IMR-90 (cell line): ENCODE measurements around the gene NBEA. TPM values are rescaled to one million over a fixed set of nuclear protein-coding genes. Genes with fewer than 3 reads are reported as not detected.

Source experiments
- ATAC-seq: fragments of 200-7000 bp; cut with Tn5 transposase; 2 replicates; pipeline ENCODE4 v1.9.1; 2020; ENCODE audit warnings: low read depth, mild to moderate bottlenecking, moderate library complexity
- BruUV-seq: library from RNA; stranded (reverse); fragments of 400-500 nt; replicated peaks from 2 replicates; lab custom pipeline; 2021; lab: Mats Ljungman, UMichigan
- CTCF ChIA-PET: fragments of 300-600 bp; formaldehyde crosslinking; extraction: SDS; loops from one replicate; lab custom pipeline; 2021; ENCODE audit warnings: antibody characterized with exemption; lab: Yijun Ruan, JAX
- POLR2A ChIA-PET: fragments of 300-600 bp; sonication (Branson Sonifier 250); formaldehyde crosslinking; loops from one replicate; lab custom pipeline; 2022; ENCODE audit warnings: antibody characterized with exemption; ENCODE audit not compliant: unreplicated experiment; lab: Charles Lee
- DNase-seq: peaks from one replicate; pipeline ENCODE4 v3.0.0; 2013
- H2AFZ ChIP-seq: replicated peaks from 2 replicates; pipeline ENCODE3; 2013; ENCODE audit warnings: low read length, mild to moderate bottlenecking; ENCODE audit not compliant: poor library complexity
- H2AK5ac ChIP-seq: 2 replicates; pipeline ENCODE4 v1.6.1; 2013; ENCODE audit warnings: low read depth, low read length, inconsistent platforms
- H2AK9ac ChIP-seq: replicated peaks from 2 replicates; pipeline ENCODE3; 2013; ENCODE audit warnings: mild to moderate bottlenecking, low read depth, low read length, moderate library complexity; ENCODE audit not compliant: poor library complexity
- H2BK120ac ChIP-seq: 2 replicates; pipeline ENCODE4 v1.6.1; 2013; ENCODE audit warnings: low read depth, low read length, inconsistent platforms
- H2BK15ac ChIP-seq: 3 replicates; pipeline ENCODE4 v1.6.1; 2013; ENCODE audit warnings: low read depth, low read length, inconsistent platforms
- H2BK20ac ChIP-seq: 2 replicates; pipeline ENCODE4 v1.6.1; 2013; ENCODE audit warnings: low read depth, mild to moderate bottlenecking, inconsistent platforms, low read length, moderate library complexity
- H2BK5ac ChIP-seq: 2 replicates; pipeline ENCODE4 v1.6.1; 2013; ENCODE audit warnings: mild to moderate bottlenecking, low read depth, low read length, inconsistent platforms; ENCODE audit not compliant: poor library complexity, severe bottlenecking
- H3K14ac ChIP-seq: replicated peaks from 2 replicates; pipeline ENCODE4 v1.6.1; 2013; ENCODE audit warnings: low read depth, low read length, inconsistent platforms
- H3K18ac ChIP-seq: 2 replicates; pipeline ENCODE4 v1.6.1; 2013; ENCODE audit warnings: low read depth, low read length, control low read depth
- H3K23ac ChIP-seq: 2 replicates; pipeline ENCODE4 v1.6.1; 2013; ENCODE audit warnings: low read depth, low read length, inconsistent platforms
- H3K27ac ChIP-seq: 2 replicates; pipeline ENCODE4 v1.5.1; 2013; ENCODE audit warnings: mild to moderate bottlenecking, control low read depth, low read length; ENCODE audit not compliant: insufficient read depth
- H3K27me3 ChIP-seq: 2 replicates; pipeline ENCODE4 v1.6.1; 2013; ENCODE audit warnings: low read length; ENCODE audit not compliant: control insufficient read depth, insufficient read depth
- H3K36me3 ChIP-seq: 2 replicates; pipeline ENCODE4 v1.6.1; 2013; ENCODE audit warnings: low read length, mixed read lengths; ENCODE audit not compliant: control insufficient read depth, insufficient read depth
- H3K4ac ChIP-seq: 2 replicates; pipeline ENCODE4 v1.6.1; 2013; ENCODE audit warnings: low read depth, low read length, inconsistent platforms
- H3K4me1 ChIP-seq: 2 replicates; pipeline ENCODE4 v1.6.1; 2013; ENCODE audit warnings: low read length, mixed read lengths; ENCODE audit not compliant: control insufficient read depth, insufficient read depth
- H3K4me2 ChIP-seq: 2 replicates; pipeline ENCODE4 v1.6.1; 2013; ENCODE audit warnings: low read depth, mild to moderate bottlenecking, control low read depth, low read length, moderate library complexity
- H3K4me3 ChIP-seq: 2 replicates; pipeline ENCODE4 v1.5.1; 2013; ENCODE audit warnings: low read depth, mild to moderate bottlenecking, control low read depth, low read length, moderate library complexity; ENCODE audit not compliant: insufficient read depth
- H3K56ac ChIP-seq: 2 replicates; pipeline ENCODE4 v1.6.1; 2013; ENCODE audit warnings: low read length, inconsistent platforms; ENCODE audit not compliant: insufficient read depth; ENCODE audit errors: extremely low read depth
- H3K79me1 ChIP-seq, 2 experiments: 2 replicates each; pipeline ENCODE4 v1.6.1; 2013; ENCODE audit warnings: low read length in 2 of 2, inconsistent platforms in 1 of 2, low read depth in 1 of 2
- H3K9ac ChIP-seq: 2 replicates; pipeline ENCODE4 v1.6.1; 2013; ENCODE audit warnings: low read depth, low read length, control low read depth
- H3K9me1 ChIP-seq: 2 replicates; pipeline ENCODE4 v1.6.1; 2013; ENCODE audit warnings: low read length, inconsistent platforms; ENCODE audit not compliant: insufficient read depth
- H3K9me3 ChIP-seq: 2 replicates; pipeline ENCODE4 v1.6.1; 2013; ENCODE audit warnings: low read length; ENCODE audit not compliant: control insufficient read depth, insufficient read depth
- H4K20me1 ChIP-seq: 2 replicates; pipeline ENCODE4 v1.6.1; 2013; ENCODE audit warnings: low read length, inconsistent platforms; ENCODE audit not compliant: insufficient read depth
- H4K5ac ChIP-seq: 2 replicates; pipeline ENCODE4 v1.6.1; 2013; ENCODE audit warnings: mild to moderate bottlenecking, low read depth, low read length, control low read depth
- H4K8ac ChIP-seq, 2 experiments: 2 replicates each; pipeline ENCODE4 v1.6.1; 2013; ENCODE audit warnings: low read depth in 2 of 2, low read length in 2 of 2, control low read depth in 1 of 2, inconsistent platforms in 1 of 2
- H4K91ac ChIP-seq: 2 replicates; pipeline ENCODE4 v1.6.1; 2013; ENCODE audit warnings: low read depth, low read length, inconsistent platforms; ENCODE audit not compliant: insufficient read depth
- CHD1 ChIP-seq: IDR thresholded peaks from 2 replicates; pipeline ENCODE4 v1.6.1; 2012; ENCODE audit warnings: low read depth, low read length, improper control_type of control experiment
- MAFK ChIP-seq: IDR thresholded peaks from 2 replicates; pipeline ENCODE4 v1.6.1; 2012; ENCODE audit warnings: low read depth, low read length, improper control_type of control experiment
- MAZ ChIP-seq: IDR thresholded peaks from 2 replicates; pipeline ENCODE4 v1.6.1; 2012; ENCODE audit warnings: low read depth, mild to moderate bottlenecking, low read length, improper control_type of control experiment, moderate library complexity, borderline replicate concordance
- MXI1 ChIP-seq: IDR thresholded peaks from 2 replicates; pipeline ENCODE4 v1.6.1; 2012; ENCODE audit warnings: low read depth, mild to moderate bottlenecking, low read length, moderate library complexity, borderline replicate concordance
- POLR2A ChIP-seq: IDR thresholded peaks from 2 replicates; pipeline ENCODE4 v1.6.1; 2012; ENCODE audit warnings: mild to moderate bottlenecking, low read depth, low read length
- RCOR1 ChIP-seq: IDR thresholded peaks from 2 replicates; pipeline ENCODE4 v1.6.1; 2012; ENCODE audit warnings: mild to moderate bottlenecking, low read length, improper control_type of control experiment; ENCODE audit not compliant: insufficient replicate concordance
- WGBS, 2 experiments: methylation state at CpG; one replicate each; pipeline versions ENCODE4 v1.1.5 to v1.1.7; 2013; ENCODE audit warnings: missing lambda C conversion rate in 2 of 2; ENCODE audit not compliant: insufficient read length in 1 of 2; ENCODE audit errors: extremely low coverage in 2 of 2; 5-methylcytosine and 5-hydroxymethylcytosine counted together
- dilution Hi-C: fragments of 300-500 bp; cut with HindIII; formaldehyde crosslinking; loops from one replicate; pipeline ENCODE4 v1.14.3; 2018; ENCODE audit warnings: low sequenced_read_pairs; ENCODE audit not compliant: unreplicated experiment
- in situ Hi-C: fragments of 300-500 bp; cut with MboI; formaldehyde crosslinking; loops from 3 replicates; pipeline ENCODE4 v1.14.3; 2019; ENCODE audit warnings: low sequenced_read_pairs, inconsistent platforms, mixed read lengths
- intact Hi-C: fragments of 100-400 bp; cut with micrococcal nuclease; formaldehyde crosslinking; loops from 2 replicates; pipeline ENCODE4 v1.10.0; 2022
- polyA plus RNA-seq, 3 experiments: library from polyadenylated mRNA; depleted of rRNA; stranded (reverse); fragments of >200 nt; gene quantifications; 2 replicates each; pipeline ENCODE4 v1.2.3, GENCODE V29; 2012; ENCODE audit warnings: low replicate concordance in 1 of 3
- total RNA-seq: library from RNA; depleted of rRNA; stranded (reverse); fragments of >200 nt; gene quantifications from 2 replicates; pipeline ENCODE4 v1.2.3, GENCODE V29; 2012
- TF ChIP-seq, protein P1 (sequence below): conservative IDR thresholded peaks from 2 replicates; pipeline ENCODE4 v1.5.1; 2012; ENCODE audit warnings: mild to moderate bottlenecking, low read depth, low read length, improper control_type of control experiment

The NBEA gene
- total and polyA plus RNA-seq, 2 of the 4 experiments (the other 2 are of a cell fraction): 0.82 to 2.2 TPM

- Histone ChIP-seq H4K91ac (no peak overlapping the region), H3K79me1 (no peaks in the 10 kb centered on the region), H3K14ac (no peak overlapping the region), H2BK15ac (no peak overlapping the region), H3K36me3 (no peaks in the 10 kb centered on the region), H3K9ac (no peak overlapping the region), H2AK5ac (no peak overlapping the region), H3K56ac (no peak overlapping the region), H3K27me3 (peaks cover 34% of the 10 kb centered on the region), H4K5ac (no peak overlapping the region), H2BK120ac (no peak overlapping the region), H4K8ac (no peak overlapping the region), H4K20me1 (no peaks in the 10 kb centered on the region), H3K27ac (no peak overlapping the region), H2BK5ac (no peak overlapping the region), H3K4ac (no peak overlapping the region), H3K4me1 (no peaks in the 10 kb centered on the region), H3K4me2 (no peak overlapping the region), H2BK20ac (no peak overlapping the region), H2AFZ (no peak overlapping the region), H3K4me3 (no peak overlapping the region), H3K23ac (no peak overlapping the region), H3K9me1 (no peaks in the 10 kb centered on the region), H2AK9ac (no peak overlapping the region), H3K9me3 (no peaks in the 10 kb centered on the region), H3K18ac (no peak overlapping the region)
- no TSS peak for BruUV-seq
- no peak for TF ChIP-seq MXI1
- no peak for TF ChIP-seq MAFK
- TF ChIP-seq, protein P1, sequence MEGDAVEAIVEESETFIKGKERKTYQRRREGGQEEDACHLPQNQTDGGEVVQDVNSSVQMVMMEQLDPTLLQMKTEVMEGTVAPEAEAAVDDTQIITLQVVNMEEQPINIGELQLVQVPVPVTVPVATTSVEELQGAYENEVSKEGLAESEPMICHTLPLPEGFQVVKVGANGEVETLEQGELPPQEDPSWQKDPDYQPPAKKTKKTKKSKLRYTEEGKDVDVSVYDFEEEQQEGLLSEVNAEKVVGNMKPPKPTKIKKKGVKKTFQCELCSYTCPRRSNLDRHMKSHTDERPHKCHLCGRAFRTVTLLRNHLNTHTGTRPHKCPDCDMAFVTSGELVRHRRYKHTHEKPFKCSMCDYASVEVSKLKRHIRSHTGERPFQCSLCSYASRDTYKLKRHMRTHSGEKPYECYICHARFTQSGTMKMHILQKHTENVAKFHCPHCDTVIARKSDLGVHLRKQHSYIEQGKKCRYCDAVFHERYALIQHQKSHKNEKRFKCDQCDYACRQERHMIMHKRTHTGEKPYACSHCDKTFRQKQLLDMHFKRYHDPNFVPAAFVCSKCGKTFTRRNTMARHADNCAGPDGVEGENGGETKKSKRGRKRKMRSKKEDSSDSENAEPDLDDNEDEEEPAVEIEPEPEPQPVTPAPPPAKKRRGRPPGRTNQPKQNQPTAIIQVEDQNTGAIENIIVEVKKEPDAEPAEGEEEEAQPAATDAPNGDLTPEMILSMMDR: no peak
- TF ChIP-seq POLR2A: no peak
- no peak for TF ChIP-seq CHD1
- no peak for TF ChIP-seq MAZ
- TF ChIP-seq RCOR1: no peak
- in situ Hi-C loops: no loop called here
- CTCF ChIA-PET: no interaction called here
- ATAC-seq (no peak), DNase-seq (no peak)
- POLR2A ChIA-PET: no interaction called here
- dilution Hi-C loops: no loop called here
- 100% methylated on average over 1 of the region's 2 CpGs; no CpG with 5 or more reads in 1 of the 2 experiments for WGBS, 2 experiments
- intact Hi-C loops: no loop called here
These were observed 538.3 kb downstream of the NBEA start for GRCh38 chr13:35480346-35480745.
